GM21447 (cell line): ENCODE results near the gene GSTM2.
A peak's percentile ranks its signal among the peaks of the same experiment; 100 is the strongest.

Source experiments
- ATAC-seq: cut with Tn5 transposase; IDR thresholded peaks from one replicate; pipeline ENCODE4 v1.9.1; 2021; ENCODE audit not compliant: unreplicated experiment

The GSTM2 gene

GRCh38 chr1:109629372-109630030 lies 38.4 kb upstream of the GSTM2 start:
- no peak for ATAC-seq

GRCh38 chr1:109630081-109630897 lies 37.6 kb upstream of the GSTM2 start:
- no peak for ATAC-seq

- ATAC-seq = no peak
Observed at GRCh38 chr1:109630898-109631512, 36.9 kb upstream of the GSTM2 start.

- no peak for ATAC-seq
Observed at GRCh38 chr1:109631513-109632505, 36.0 kb upstream of the GSTM2 start.

- no peak for ATAC-seq
Observed at GRCh38 chr1:109632671-109633346, 35.0 kb upstream of the GSTM2 start.

- ATAC-seq = no peak
Observed at GRCh38 chr1:109634292-109634691, 33.6 kb upstream of the GSTM2 start.

GRCh38 chr1:109634771-109635750 lies 32.8 kb upstream of the GSTM2 start:
- ATAC-seq = no peak

GRCh38 chr1:109635862-109636200 lies 32.0 kb upstream of the GSTM2 start:
- ATAC-seq = no peak

GRCh38 chr1:109636201-109636952 lies 31.5 kb upstream of the GSTM2 start:
- no peak for ATAC-seq

- no peak for ATAC-seq
Observed at GRCh38 chr1:109637446-109637845, 30.4 kb upstream of the GSTM2 start.

- ATAC-seq = no peak
Observed at GRCh38 chr1:109639063-109639840, 28.6 kb upstream of the GSTM2 start.

GRCh38 chr1:109639841-109640184 lies 28.0 kb upstream of the GSTM2 start:
- ATAC-seq = no peak

GRCh38 chr1:109640285-109640865 lies 27.5 kb upstream of the GSTM2 start:
- ATAC-seq = peak; percentile 73

- no peak for ATAC-seq
Observed at GRCh38 chr1:109641078-109641740, 26.6 kb upstream of the GSTM2 start.

- ATAC-seq = no peak
Observed at GRCh38 chr1:109641861-109642260, 26.0 kb upstream of the GSTM2 start.

- no peak for ATAC-seq
Observed at GRCh38 chr1:109642626-109643025, 25.2 kb upstream of the GSTM2 start.
